ENCODE measurements around the gene LAPTM5.

LAPTM5 gene

DNA sequence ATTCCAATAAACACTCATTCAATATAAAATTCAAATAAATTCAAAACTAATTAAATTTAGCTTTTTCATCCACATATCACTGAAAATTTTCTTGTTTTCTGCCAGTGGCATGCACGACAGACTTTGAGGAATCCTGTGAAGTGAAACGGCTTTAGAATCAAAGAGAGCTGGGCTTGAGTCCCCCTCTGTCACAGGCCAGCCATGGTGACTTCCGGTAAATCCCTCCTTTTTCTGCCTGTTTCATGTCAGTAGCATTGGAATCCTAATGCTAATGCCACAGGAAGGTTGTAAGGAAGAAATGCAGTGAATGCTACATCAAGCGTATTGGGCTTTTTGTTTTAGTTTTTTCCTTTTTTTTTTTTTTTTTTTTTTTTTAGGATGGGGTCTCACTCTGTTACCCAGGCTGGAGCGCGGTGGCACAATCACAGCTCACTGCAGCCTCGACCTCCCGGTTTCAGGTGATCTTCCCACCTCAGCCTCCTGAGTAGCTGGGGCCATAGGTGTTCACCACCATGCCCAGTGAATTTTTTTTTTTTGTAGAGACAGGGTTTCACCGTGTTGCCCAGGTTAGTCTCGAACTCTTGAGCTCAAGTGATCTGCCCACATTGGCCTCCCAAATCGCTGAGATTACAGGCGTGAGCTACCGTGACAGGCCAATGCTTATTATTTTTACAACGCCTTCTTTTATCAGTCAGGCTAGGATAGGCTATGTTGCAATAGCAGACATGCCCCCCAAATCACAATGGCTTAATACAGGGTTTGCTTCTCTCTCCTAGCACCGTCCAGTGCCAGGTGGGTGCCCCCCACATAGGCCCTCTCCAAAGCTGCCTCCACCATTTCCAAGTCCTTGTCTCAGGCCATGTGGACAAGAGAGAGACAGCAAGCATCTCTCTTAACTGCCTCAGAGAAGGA lies 30.5 kb downstream of the LAPTM5 start:
- no peak for DNase-seq

DNA sequence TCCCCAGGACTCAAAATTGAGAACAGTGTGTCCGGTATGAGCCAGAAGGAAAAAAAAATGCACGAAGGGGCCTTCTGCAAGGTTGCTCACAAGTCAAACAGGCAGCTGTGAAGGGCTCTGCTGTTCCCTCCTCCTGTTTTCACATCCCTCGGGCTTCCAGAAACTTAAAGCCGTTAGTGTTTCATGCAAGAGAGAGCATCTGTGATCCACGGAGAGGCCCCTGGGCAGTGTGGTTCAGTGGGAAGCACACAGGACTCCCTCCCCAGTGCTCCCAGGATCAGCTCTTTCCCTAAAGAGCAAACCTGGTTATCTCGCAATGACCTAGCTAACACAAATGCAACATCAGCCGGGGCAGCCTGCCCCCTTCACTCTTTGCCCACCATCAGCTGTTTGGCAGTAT lies 31.3 kb downstream of the LAPTM5 start:
- no peak for DNase-seq

DNA sequence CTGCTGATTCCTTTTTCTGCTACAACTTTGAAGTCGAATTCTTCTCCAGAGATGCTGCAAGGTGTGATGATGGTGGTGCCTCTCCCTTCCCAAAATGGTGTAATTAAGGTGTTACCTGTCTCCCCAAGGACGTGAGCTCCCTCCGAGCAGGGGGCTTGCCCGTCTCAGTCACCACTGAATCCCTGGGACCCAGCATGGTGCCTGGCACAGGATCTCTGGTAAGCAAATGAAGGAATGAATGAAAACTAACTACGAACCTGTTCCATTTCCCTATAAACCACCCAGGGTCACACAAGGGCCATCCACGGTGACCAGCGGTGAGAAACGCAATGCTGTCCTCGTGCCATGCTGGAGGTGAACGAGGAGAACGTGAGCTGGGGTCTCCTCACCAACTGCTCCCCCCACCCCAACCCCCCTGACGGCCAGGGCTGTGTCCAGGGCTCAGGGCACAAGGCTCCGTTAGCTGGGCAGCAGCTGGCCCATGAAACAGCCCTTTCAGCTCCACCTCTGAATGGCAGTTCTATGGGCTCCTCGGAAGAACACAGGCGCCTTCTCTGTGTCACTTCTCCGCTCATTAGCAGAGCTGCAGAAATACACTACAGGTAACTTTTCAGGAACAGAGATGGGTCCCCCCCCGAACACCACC lies 32.0 kb downstream of the LAPTM5 start:
- no peak for DNase-seq

DNA sequence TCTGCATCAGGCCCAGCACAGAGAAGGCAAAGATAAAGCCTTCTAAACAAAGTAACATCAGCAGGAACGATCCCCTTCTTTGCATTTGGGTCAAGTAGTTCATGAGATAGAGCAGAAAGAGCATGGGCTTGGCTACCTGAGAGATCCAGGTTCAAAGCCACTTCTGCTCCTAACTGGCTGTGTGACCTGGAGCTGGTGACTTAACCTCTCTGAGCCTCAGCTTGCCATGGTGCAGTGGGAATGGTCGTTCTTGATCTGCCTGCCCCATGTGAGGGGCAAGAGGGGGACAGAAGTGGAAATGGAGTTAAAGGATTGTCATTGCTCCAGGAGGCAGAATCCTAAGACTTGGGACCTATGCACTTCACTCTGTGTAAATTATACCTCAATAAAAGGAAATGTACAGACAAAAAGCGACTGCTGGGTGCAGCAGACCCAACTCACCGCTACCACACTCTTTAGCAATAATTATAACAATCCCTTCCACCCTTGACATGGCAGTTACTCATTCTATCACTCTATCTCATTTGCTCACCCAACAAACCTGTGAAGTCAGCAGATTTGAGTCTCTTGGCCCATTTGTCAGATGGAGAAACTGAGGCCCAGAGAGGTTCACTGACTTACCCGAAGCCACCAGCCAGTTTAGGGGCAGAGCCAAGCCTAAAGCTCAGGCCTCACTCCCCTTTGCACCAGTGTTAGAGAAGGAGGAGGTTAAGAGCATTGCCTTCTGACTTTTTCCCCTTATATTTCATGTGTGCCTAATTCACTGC lies 32.7 kb downstream of the LAPTM5 start:
- DNase-seq = no peak

DNA sequence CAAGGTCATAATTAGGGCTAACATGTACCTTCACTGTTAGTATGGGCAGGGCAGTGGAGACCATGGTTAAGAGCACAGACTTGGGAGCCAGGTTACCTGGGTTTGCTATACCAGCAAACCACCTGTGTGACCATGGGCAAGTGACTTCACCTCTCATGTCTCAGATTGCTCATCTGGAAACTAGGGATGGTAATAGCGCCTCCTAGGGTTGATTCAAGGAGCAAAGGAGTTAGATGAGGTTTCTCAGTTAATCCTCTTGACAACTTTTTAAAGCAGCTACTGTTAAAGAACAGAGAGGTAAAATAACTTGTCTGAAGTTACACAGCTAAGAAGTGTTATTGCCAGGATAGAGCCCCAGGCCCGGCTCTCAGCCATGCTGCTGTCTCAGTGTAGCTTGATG lies 33.4 kb downstream of the LAPTM5 start:
- no peak for DNase-seq

DNA sequence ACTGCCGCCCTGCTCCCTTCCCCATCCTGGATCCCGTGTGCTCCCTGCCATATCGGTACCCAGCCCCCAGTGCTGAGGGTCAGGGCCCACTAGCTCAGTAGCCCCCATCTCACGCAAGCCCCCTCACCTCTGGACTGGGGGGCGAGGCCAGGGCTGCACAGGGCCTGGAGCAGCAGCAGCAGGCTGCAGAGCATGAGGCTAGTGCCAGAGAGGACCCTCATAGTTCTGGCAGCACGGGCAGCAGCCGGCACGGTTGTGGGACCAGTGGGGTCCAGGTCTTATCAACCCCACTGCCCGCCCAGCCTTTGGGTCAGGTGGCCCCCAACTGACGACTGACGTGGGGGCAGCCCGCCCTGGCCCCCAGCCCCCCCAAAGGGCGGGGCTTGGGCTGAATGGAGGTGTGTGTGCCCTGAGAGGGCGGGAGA lies 34.2 kb downstream of the LAPTM5 start, which contains the start of gene MATN1:
TSS of gene MATN1 (minus strand) at position 255 of the 425 bp plus-strand sequence. CDS start at position 221, 34 bp downstream.
- DNase-seq = no peak

DNA sequence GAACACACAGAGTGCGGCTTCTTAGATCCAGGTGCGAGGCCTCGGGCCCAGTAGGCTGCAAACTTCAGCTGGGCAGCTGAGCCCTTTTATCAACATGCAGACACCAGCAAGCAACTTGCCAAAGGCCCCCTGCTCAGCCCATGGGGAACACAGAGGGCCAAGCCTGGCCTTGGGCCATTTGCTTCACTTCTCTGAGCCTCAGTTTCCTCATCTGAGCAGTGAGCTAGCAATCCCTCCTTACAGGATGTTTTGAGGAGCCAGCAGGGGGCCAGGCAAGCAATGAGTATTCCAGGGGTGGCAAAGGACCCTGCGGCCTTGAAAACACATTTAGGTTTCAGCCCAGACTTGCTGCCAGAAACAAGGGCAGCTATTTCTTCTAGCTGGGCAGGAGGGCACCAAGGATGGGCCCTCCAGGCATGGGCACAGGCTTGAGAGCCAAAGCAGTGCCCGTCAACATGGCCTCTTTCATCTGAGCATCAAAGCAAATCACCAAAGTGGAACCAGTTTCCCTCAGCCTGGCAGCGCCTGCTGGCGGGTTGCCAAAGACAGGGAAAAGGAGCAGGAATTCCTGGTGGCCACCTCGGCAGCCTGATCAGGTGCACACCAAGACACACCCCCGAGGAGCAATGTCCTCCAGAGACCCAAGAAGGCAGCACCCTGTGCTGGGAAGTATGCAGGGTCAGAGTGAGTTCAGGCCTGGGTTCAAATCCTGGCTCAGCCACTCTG lies 35.6 kb downstream of the LAPTM5 start:
- no peak for DNase-seq

DNA sequence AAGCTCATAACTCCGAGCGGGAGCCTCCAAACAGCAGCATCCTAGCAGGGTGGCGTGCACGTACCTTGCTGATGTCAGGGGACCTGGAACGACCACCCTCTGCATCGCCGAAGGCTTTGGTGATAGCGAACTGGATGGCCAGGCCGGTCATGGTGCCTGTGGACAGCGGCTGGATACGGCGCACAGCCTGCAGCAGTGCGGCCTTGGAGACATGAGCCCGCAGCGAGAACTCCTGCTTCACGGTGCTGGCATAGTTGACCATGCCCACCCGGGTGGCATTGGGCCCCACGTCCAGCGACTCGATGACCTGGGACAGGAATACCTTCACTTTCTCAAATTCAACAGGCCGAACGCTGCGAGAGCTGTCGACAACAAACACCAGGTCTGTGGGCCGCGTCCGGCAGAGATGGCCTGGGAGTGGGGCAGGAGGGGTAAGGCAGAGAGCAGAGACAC lies 36.2 kb downstream of the LAPTM5 start:
- DNase-seq = no peak

DNA sequence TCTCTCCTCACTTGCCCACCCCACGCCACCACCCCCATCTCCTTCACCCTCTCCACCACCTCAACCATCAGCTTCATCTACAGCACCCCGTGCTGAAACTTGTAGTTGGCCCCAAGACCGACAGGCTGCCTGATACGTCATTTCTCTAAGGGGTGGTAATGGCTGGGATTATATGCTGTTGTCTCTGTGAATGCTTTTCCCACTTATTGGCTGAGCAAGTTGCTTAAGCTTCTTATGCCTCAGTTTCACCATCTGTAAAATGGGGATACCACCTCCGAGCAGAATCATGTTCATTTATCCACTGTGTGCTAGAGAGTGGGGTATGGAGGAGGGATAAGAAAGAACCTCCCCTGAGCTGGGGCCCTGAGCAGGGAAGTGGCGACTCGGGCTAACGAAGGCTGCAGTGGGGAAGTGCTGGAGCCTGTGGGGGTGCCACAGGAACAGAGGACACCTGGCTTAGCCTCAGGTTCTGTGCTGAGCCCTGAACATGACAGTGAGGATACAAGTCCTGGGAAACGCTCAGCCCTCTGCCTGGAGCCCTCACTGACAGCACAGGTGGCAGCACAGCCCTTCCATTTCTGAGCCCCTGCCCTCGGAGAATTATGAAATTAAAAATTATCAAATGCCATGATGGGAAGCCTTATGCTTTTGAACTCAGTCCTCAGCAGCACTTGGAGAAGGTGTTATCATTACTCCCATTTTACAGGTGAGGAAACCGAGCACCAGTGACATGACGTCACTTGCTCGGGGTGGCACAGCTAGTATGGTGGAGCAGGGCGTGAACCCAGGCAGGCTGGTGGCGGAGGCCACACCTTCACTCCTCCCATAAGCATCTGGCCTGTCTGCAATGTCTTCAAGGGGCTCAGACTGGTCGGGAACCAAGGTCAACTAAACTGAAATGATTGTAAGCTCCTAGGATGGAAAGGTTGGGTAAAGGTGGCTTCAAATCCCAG lies 37.0 kb downstream of the LAPTM5 start:
- no peak for DNase-seq

DNA sequence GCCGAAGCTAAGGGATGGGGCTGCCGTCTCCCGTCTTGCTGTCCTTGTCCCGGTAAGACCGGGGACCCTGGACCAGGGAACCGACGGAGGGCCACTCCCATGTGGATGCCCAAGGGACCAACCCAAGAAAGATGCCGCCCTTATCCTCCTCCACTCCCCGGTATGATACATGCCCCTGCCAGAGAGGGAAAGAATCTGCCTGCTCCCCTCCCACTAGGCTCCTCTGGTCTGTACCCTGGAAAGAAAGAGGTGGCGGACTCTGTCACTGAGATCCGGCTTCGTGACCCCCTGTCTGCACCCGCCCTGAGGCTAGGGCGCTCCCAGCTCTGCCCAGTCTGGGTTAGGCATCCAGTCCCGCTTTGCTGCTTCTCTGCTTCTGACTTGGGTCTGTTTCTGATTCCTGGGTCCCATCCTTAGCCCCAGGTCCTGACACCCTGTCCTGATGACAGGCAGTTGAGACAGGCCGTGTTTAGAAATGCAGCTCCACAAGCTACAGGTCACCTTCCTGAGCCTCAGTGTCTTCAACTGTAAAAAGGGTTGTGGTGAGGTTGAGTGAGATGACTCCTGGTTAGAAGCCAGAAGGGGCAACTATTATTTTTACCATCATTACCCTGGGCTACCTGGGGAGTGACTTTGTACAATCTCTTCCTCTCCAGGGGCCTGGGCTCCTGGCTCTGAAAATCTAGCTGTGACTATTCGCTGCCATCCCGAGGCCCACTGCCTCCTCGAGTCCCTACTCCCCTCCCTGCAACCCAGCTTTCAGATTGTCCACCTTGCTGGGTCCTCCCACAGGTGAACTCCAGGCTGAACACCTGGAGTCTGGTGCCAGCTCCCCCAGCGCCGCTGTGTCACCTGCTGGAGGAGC lies 37.9 kb downstream of the LAPTM5 start:
- DNase-seq = no peak

DNA sequence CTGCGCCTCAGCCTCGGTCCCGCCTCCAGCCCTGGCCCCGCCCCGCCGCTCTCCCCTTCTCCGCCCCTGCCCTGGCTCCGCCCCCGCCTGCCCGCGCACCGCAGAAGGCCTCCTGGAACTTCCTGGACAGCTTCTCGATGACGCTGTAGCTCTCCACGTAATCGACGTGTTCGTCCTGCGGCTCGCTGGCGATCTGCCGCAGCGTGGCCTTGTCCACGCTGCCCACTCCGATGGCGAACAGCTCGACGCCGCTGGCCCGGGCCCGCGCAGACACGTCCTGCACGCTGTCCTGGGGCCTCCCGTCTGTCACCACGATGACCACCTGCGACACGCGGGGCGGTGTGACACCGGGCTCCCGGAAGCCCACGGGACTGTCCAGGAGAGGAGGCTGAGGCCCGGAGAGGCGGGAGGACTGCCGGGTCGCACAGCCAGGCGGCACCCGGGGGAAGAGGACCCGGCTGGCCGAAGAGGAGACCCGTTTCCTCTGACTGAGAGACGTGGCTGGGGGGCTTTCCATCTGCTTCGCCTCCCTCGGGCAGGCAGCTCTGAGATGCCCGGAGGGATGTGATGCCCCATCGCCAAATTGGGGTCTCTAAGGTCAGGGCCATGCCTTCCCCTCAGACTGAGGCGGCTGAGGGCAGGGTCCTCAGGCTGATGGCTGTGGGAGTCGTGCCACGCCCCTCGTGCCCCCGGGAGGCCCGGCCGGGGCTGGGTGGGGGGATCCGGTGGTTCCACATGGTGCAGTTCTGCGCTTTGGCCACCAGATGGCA lies 38.8 kb downstream of the LAPTM5 start:
- no peak for DNase-seq

DNA sequence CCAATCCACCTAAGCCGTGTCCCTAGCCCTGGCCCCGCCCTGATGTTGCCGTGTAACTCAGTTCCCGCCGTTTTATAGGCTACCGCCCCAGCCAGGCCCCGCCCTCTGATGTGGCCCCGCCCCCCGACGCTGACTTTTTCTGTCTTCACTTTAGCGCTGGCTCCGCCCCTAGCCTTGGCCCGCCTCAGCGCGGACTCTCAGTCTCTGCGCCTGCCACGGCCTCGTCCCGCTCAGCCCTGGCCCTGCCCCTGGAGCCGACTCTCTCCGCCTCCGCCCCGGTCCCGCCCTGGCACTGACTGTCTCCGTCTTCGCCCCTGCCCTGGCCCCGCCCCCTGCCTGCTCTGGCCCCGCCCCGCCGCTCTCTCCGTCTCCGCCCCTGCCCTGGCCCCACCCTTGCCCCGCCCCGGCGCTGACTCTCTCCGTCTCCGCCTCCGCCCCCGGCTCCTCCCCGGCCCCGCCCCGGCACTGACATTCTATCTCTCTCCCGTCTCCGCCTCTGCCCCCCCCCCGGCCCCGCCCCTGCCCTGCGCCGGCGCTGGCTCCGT lies 39.4 kb downstream of the LAPTM5 start:
- DNase-seq = peak; percentile 93

DNA sequence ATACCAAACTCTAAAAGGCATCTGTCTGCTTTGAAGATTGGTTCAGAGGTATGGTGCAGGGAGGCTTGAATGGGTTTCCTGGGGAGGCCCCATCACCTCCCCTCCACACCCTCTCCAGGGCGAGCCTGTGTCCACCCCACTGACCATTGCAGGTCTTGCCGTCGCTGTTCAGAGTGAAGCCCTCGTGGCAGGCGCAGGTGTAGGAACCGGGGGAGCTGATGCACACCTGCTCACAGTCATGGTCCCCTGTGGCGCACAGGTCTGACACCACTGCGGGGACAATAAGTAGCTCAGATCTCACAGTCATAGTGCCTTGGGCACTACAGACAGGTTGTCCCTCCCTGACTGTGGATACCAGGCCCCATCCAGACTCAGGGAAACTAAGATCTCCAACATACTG lies 40.9 kb downstream of the LAPTM5 start:
- DNase-seq = no peak

DNA sequence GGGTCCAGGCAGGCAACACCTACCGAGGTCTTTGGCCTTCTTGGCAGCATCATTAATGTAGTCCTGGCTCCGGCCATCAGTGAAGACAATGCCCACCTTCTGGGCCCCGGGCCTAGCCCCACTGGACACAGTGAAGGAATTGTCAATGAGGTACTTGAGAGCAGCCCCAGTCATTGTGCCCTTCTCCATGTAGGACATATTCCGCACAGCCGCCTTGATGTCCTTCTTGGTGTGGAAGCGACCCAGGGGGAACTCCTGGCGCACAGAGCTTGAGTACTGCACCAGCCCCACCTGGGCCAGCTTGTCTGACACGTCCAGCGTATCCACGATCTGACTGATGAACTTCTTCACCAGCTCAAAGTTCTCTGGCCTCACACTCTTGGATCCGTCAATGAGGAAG lies 41.7 kb downstream of the LAPTM5 start:
- no peak for DNase-seq

DNA sequence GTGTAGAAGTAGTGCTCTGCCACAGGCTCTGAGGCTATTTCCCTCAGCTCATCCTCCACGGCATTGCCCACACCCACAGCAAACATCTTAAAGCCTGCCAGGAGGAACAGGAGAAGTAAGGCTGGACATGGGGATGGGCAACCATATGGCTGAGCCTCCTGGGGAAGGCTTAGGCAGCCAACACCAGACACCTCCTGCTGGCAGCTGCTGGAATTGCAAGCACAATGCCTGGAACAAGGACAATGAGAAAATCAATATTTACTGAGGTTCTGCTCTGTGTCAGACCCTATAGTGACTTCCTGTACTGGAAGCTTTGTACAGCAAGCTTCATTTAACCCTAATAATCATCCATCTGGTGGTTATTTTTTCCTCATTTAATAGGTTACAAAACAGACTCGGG lies 42.4 kb downstream of the LAPTM5 start:
- no peak for DNase-seq

DNA sequence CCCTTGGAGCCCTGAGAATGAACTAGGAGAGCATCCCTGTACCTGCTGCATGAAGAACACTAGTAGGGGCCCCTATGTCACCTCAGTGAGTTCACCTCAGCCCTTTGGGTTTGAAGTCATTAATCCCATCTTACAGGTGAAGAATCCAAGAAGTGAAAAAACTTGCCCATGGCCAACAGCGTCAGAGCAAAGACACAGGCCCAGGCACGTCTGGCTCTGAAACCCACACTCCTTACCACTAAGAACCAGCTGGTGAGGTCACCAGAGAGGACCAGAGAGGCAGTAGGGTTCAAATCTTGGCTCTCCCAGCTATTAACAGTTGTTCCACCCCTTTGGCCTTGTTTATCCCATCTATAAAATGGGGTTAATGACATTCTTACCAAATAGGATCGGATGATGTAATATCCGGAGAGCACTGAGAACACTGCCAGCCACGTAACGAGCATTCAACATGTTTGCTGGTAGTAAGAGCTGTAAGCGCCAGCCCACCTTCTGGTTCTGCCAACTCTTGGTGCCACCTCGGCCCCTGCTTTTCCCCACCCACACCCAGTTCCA lies 43.0 kb downstream of the LAPTM5 start:
- DNase-seq = no peak

DNA sequence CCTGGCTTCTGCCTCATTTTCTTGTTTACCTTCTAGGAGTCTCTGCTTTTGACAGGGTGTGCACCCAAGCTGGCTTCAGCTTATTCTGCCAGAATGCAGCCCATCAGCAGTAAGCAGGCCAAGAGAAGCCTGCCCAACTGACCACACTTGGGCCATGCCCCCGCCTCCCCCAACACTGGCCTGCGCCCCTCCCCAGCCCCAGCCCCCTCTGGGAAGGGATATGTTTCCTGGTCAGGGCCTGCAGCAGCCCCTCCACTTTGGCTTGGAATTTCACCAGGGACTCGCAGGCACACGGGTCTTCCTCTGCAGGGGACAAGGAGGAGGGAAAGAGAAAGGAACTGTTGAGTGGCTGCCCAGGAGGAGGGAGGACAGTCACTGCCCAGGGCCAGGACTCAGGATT lies 43.5 kb downstream of the LAPTM5 start:
- DNase-seq = no peak

DNA sequence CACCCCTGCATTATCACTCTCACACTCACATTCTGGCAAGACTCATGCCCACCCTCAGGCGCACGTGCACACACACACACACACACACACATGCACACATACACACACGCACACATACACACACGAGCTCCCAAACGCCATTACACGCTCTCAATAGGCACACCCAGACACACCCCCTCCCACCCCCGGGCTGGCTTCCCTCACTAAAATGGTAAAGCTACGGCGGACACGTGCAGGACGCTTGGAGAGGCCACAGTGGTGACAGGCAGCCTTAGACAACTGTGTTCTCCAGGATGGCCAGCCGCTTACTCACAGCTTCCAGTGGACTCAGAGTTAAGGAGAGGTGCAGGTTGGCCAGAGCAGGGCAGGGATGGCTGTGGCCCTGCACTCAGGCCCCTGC lies 44.3 kb downstream of the LAPTM5 start:
- DNase-seq = no peak

DNA sequence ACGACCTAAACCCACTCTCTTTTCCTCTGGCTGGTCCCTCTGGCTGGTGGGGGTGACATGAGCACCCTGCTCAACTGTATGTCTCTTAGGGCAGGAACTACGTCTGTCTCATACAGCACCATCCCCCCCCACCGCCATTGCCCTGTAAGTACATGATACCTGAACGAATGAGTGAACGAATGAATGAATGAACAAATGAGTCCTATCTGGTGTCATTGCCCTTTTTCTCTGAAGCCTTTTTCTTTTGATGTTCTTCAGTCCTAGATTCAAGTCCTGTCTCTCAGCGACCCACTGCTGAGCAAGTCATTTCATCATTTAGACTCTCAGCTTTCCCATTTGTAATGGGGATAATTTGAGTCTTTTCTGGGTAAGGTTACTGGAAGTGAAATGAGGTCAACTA lies 45.0 kb downstream of the LAPTM5 start:
- no peak for DNase-seq
